GM12878 (cell line): ENCODE measurements around the gene DNAJB11. TPM values are rescaled to one million over a fixed set of nuclear protein-coding genes. Genes with fewer than 3 reads are reported as not detected.
A peak's percentile ranks its signal among the peaks of the same experiment; 100 is the strongest.

Source experiments
- ATAC-seq: fragments of 200-7000 bp; cut with Tn5 transposase; 3 replicates; pipeline ENCODE4 v1.9.1; 2020; ENCODE audit warnings: mild to moderate bottlenecking, moderate library complexity
- BruUV-seq: library from RNA; stranded (reverse); fragments of 400-500 nt; replicated peaks from 2 replicates; lab custom pipeline; 2021; lab: Mats Ljungman, UMichigan
- CTCF ChIA-PET: fragments of 300-600 bp; sonication (Branson Sonifier 250); formaldehyde crosslinking; extraction: SDS; loops from one replicate; lab custom pipeline; 2021; ENCODE audit warnings: inconsistent platforms; lab: Yijun Ruan, JAX
- POLR2A ChIA-PET: fragments of 350-600 bp; formaldehyde crosslinking; extraction: SDS; loops from one replicate; lab custom pipeline; 2021; ENCODE audit warnings: inconsistent platforms; lab: Charles Lee
- RAD21 ChIA-PET: fragments of 300-600 bp; sonication (Branson Sonifier 250); formaldehyde crosslinking; loops from one replicate; lab custom pipeline; 2023; ENCODE audit warnings: antibody characterized with exemption; ENCODE audit not compliant: unreplicated experiment; lab: Charles Lee
- SMC1A ChIA-PET: fragments of 300-600 bp; sonication (Branson Sonifier 250); formaldehyde crosslinking; loops from one replicate; lab custom pipeline; 2023; ENCODE audit not compliant: unreplicated experiment, uncharacterized antibody; lab: Charles Lee
- DNase-seq: peaks from one replicate; pipeline ENCODE4 v3.0.0-alpha.2; 2011; ENCODE audit warnings: low read depth, low spot score
- FAIRE-seq: peaks from 3 replicates; lab custom pipeline; 2011; peaks lifted over from hg19 to GRCh38; lab: Jason Lieb, UNC
- H2AFZ ChIP-seq: 2 replicates; pipeline ENCODE4 v1.6.0; 2011; ENCODE audit warnings: low read depth, low read length, control low read depth; ENCODE audit not compliant: control insufficient read depth
- H3K27ac ChIP-seq: 2 replicates; pipeline ENCODE4 v1.5.1; 2011; ENCODE audit warnings: control low read depth; ENCODE audit not compliant: control insufficient read depth, insufficient read depth
- H3K27me3 ChIP-seq, 2 experiments: replicated peaks in 1 of 2; 2 replicates each; pipeline versions ENCODE4 v1.6.0 to v1.6.1; 2011; ENCODE audit warnings: low read length in 1 of 2; ENCODE audit not compliant: control insufficient read depth in 2 of 2, insufficient read depth in 2 of 2
- H3K36me3 ChIP-seq, 2 experiments: 2 replicates each; pipeline ENCODE4 v1.5.1; 2011; ENCODE audit warnings: low read length in 1 of 2; ENCODE audit not compliant: control insufficient read depth in 2 of 2, insufficient read depth in 2 of 2
- H3K4me1 ChIP-seq: 2 replicates; pipeline ENCODE4 v1.6.1; 2011; ENCODE audit warnings: mild to moderate bottlenecking, low read length, moderate library complexity, mixed read lengths; ENCODE audit not compliant: control insufficient read depth, insufficient read depth
- H3K4me2 ChIP-seq: 2 replicates; pipeline ENCODE4 v1.6.0; 2011; ENCODE audit warnings: control low read depth; ENCODE audit not compliant: control insufficient read depth, insufficient read depth
- H3K4me3 ChIP-seq: fragments of 200-600 bp; sonication (generic); 2 replicates; pipeline ENCODE4 v1.5.1; 2016
- H3K79me2 ChIP-seq: 2 replicates; pipeline ENCODE4 v1.6.0; 2011; ENCODE audit warnings: low read length; ENCODE audit not compliant: control insufficient read depth, insufficient read depth
- H3K9ac ChIP-seq: 2 replicates; pipeline ENCODE4 v1.8.0; 2011; ENCODE audit warnings: low read length, control low read depth, mixed read lengths; ENCODE audit not compliant: control insufficient read depth, insufficient read depth
- H3K9me3 ChIP-seq: replicated peaks from 3 replicates; pipeline ENCODE4 v1.5.1; 2011; ENCODE audit warnings: mild to moderate bottlenecking, low read length; ENCODE audit not compliant: control insufficient read depth, insufficient read depth
- H4K20me1 ChIP-seq: 2 replicates; pipeline ENCODE4 v1.6.0; 2011; ENCODE audit not compliant: control insufficient read depth, insufficient read depth
- WRNIP1 ChIP-seq: IDR thresholded peaks from 2 replicates; pipeline ENCODE4 v1.6.1; 2011; ENCODE audit warnings: low read depth, low read length, improper control_type of control experiment, borderline replicate concordance
- WGBS: methylation state at CpG from one replicate; pipeline ENCODE4 v1.1.6; 2016; ENCODE audit warnings: low lambda C conversion rate; ENCODE audit not compliant: insufficient replicate concordance, insufficient coverage; ENCODE audit errors: missing lambda C conversion rate; 5-methylcytosine and 5-hydroxymethylcytosine counted together
- in situ Hi-C: fragments of 300-500 bp; cut with MboI; formaldehyde crosslinking; loops from 9 replicates; pipeline ENCODE4 v1.14.3; 2018; ENCODE audit warnings: mixed read lengths
- intact Hi-C: fragments of 100-400 bp; cut with micrococcal nuclease; formaldehyde crosslinking; loops from one replicate; pipeline ENCODE4 v1.14.2; 2022; ENCODE audit not compliant: unreplicated experiment
- polyA plus RNA-seq, 11 experiments: library from polyadenylated mRNA; depleted of rRNA in 4 of 11; unstranded in 6 of 11; stranded (reverse) in 5 of 11; fragments of >200 nt; fragmentation: Nextera tagmentation in 4 of 11; fragmentation: Illumina TruSeq in 1 of 11; extraction: Ambion mirVana in 4 of 11; extraction: Trizol in 1 of 11; gene quantifications; 1 replicate in 1 of 11; 2 replicates in 10 of 11; pipeline versions ENCODE4 v1.2.1 to v1.2.3, GENCODE V29; 2011 to 2016; ENCODE audit warnings: inconsistent platforms in 2 of 11, missing spikeins in 2 of 11, low read depth in 1 of 11
- total RNA-seq, 4 experiments: library from RNA; depleted of rRNA in 3 of 4; stranded (reverse); fragments of >200 nt in 3 of 4; fragmentation: Illumina TruSeq in 1 of 4; extraction: Trizol in 1 of 4; gene quantifications; 2 replicates each; pipeline versions ENCODE4 v1.2.1 to v1.2.3, GENCODE V29; 2013 to 2021
- TF ChIP-seq, protein P1 (sequence below): fragments of 450-650 bp; formaldehyde crosslinking; IDR thresholded peaks from 2 replicates; pipeline ENCODE4 v1.4.0; 2020; ENCODE audit warnings: mild to moderate bottlenecking, moderate library complexity

DNAJB11 gene
- total and polyA plus RNA-seq, 10 of the 15 experiments (the other 5 are each of a cell fraction or from before 2014, with no cell fraction given) = 16.2 to 135 (median 57.8) TPM

DNA sequence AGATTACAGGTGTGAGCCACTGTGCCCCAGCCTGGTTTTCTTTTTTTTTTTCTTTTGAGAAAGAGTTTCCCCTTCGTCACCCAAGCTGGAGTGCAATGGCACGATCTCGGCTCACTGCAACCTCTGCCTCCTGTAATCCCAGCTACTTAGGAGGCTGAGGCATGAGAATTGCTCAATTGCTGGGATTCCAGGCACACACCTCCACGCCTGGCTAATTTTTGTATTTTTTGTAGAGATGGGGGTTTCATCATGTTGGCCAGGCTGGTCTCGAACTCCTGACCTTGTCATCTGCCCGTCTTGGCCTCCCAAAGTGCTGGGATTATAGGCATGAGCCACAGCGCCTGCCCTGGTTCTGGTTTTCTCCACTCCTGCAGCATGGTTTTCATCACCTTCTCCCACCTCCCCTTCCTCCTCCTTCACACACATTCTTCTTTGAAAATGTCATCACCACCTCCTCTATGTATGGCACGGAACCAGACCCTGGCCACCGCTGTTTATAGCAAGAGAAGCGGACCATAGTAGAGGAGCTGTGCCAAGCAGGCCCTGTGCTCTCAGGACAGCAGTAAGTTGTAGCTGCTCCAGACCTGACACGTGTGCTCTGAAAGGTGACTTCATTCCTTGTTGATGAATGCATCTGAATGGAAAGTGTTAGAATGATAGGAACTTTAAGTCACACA, 27.7 kb downstream of the DNAJB11 start:
- FAIRE-seq = peak; percentile 13

DNA sequence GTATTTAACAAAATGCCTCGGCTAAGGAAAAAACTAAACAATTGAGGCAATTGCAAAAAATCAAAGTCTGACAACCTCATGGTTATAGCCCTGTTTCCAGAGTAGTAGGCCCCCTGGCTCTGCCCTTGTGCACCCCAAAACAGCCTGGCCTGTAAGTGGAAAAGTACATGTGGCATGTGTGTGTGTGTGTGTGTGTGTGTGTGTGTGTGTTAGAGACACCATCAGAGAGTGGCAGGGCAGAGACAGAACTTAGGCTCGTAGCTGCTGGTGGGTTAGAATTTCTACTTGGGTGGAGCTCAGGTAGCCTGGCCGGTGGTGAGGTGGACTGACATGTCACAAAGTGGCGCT, 28.2 kb downstream of the DNAJB11 start:
- CTCF ChIA-PET = no interaction called here
- no peaks in the 10 kb centered on the region for H3K36me3 ChIP-seq
- no peaks in the 10 kb centered on the region for H3K27me3 ChIP-seq
- H3K4me2 ChIP-seq = no peak overlapping the region
- 44% methylated on average over 4 of the region's 4 CpGs for WGBS
- no peaks in the 10 kb centered on the region for H3K79me2 ChIP-seq
- no peaks in the 10 kb centered on the region for H3K4me1 ChIP-seq
- intact Hi-C loops = no loop called here
- ATAC-seq (no peak; the same call in 1 of the 3 replicates), DNase-seq (no peak), FAIRE-seq (no peak)
- TF ChIP-seq, protein P1, sequence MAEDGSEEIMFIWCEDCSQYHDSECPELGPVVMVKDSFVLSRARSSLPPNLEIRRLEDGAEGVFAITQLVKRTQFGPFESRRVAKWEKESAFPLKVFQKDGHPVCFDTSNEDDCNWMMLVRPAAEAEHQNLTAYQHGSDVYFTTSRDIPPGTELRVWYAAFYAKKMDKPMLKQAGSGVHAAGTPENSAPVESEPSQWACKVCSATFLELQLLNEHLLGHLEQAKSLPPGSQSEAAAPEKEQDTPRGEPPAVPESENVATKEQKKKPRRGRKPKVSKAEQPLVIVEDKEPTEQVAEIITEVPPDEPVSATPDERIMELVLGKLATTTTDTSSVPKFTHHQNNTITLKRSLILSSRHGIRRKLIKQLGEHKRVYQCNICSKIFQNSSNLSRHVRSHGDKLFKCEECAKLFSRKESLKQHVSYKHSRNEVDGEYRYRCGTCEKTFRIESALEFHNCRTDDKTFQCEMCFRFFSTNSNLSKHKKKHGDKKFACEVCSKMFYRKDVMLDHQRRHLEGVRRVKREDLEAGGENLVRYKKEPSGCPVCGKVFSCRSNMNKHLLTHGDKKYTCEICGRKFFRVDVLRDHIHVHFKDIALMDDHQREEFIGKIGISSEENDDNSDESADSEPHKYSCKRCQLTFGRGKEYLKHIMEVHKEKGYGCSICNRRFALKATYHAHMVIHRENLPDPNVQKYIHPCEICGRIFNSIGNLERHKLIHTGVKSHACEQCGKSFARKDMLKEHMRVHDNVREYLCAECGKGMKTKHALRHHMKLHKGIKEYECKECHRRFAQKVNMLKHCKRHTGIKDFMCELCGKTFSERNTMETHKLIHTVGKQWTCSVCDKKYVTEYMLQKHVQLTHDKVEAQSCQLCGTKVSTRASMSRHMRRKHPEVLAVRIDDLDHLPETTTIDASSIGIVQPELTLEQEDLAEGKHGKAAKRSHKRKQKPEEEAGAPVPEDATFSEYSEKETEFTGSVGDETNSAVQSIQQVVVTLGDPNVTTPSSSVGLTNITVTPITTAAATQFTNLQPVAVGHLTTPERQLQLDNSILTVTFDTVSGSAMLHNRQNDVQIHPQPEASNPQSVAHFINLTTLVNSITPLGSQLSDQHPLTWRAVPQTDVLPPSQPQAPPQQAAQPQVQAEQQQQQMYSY (CRISPR knock-in tag) = no peak
- in situ Hi-C loops = no loop called here
- SMC1A ChIA-PET = interaction anchor here (1.1 kb wide), 1 partner anchor 54 kb away, joined by 3 read pairs; no protein-coding TSS in a partner anchor
- no peak overlapping the region for H2AFZ ChIP-seq
- H3K4me3 ChIP-seq = no peak overlapping the region
- no TSS peak for BruUV-seq
- H4K20me1 ChIP-seq = no peaks in the 10 kb centered on the region
- RAD21 ChIA-PET = no interaction called here
- no peak overlapping the region for H3K27ac ChIP-seq
- H3K9me3 ChIP-seq = no peaks in the 10 kb centered on the region
- POLR2A ChIA-PET = no interaction called here
- no peak overlapping the region for H3K9ac ChIP-seq

More for the DNA sequence above, 27.7 kb downstream of the DNAJB11 start:
- 61% methylated on average over 11 of the region's 11 CpGs for WGBS
- no TSS peak for BruUV-seq
- no peak overlapping the region for H3K9ac ChIP-seq
- no peaks in the 10 kb centered on the region for H3K27me3 ChIP-seq
- no peak for ATAC-seq
- SMC1A ChIA-PET = interaction anchor here (1.1 kb wide), 1 partner anchor 53 kb away, joined by 3 read pairs; no protein-coding TSS in a partner anchor
- POLR2A ChIA-PET = interaction anchor here (0.7 kb wide), 1 partner anchor 18 kb away, joined by 3 read pairs; no protein-coding TSS in a partner anchor
- intact Hi-C loops (no loop called here), in situ Hi-C loops (no loop called here)
- no peaks in the 10 kb centered on the region for H3K4me1 ChIP-seq
- RAD21 ChIA-PET = no interaction called here
- H3K4me2 ChIP-seq = no peak overlapping the region
- no peak overlapping the region for H3K27ac ChIP-seq
- no peaks in the 10 kb centered on the region for H3K36me3 ChIP-seq
- no peaks in the 10 kb centered on the region for H3K79me2 ChIP-seq
- CTCF ChIA-PET = no interaction called here
- H2AFZ ChIP-seq = no peak overlapping the region
- H3K4me3 ChIP-seq = no peak overlapping the region
- H4K20me1 ChIP-seq = no peaks in the 10 kb centered on the region
- H3K9me3 ChIP-seq = no peaks in the 10 kb centered on the region
- DNase-seq = no peak
- TF ChIP-seq WRNIP1 = no peak
